HS-5 (cell line): ENCODE measurements around the gene CHST9.
"Not testable (repeated sequence)": the region's sequence is repeated elsewhere in the genome, so short reads cannot be mapped to it uniquely, and the experiment has no call there.

Source experiments
- DNase-seq: peaks from one replicate; pipeline ENCODE4 v3.0.0-alpha.2; 2012; ENCODE audit warnings: low read depth

Gene CHST9, protein sequence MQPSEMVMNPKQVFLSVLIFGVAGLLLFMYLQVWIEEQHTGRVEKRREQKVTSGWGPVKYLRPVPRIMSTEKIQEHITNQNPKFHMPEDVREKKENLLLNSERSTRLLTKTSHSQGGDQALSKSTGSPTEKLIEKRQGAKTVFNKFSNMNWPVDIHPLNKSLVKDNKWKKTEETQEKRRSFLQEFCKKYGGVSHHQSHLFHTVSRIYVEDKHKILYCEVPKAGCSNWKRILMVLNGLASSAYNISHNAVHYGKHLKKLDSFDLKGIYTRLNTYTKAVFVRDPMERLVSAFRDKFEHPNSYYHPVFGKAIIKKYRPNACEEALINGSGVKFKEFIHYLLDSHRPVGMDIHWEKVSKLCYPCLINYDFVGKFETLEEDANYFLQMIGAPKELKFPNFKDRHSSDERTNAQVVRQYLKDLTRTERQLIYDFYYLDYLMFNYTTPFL

DNA sequence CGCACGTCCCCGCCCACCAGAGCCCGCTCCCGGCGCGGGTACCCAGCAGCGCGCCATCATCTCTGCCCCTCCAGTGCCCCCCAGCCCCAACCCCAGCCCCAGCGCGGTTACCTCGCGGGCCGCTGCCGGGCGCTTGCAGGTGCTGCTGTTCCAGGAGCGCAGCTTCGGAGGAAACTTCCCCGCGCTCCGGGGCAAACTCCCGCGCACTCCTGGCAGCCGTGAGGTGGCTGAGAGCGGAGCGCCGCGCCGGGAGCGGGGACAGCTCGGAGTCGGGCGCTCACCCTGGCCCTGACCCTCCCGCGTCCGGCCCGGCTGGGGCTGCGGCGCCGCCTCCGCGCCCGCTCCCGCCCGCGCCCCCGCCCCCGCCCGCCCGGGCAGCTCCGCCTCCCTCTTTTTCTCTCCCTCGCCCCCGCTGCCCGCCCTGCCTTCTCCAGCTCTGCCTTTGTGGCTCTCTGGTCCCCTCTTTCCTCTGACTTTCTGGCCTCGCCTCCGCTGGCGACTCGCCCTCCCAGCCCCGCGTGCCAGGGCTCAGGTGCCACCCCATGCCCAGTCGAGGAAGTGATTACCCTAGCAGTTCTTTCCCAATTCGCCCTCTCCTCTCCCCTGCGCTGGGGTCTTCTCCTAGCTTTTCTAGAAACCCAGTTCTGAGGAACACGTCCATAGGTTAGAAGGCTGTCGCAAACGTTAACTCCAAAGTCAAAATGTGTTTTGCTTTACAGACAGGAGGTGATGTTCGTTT, at the start of gene CHST9:
Gene CHST9, minus strand, starts transcription at position 284 of the 739 bp plus-strand sequence. CDS start 42,499 bp downstream, outside the sequence.
- no peak for DNase-seq

DNA sequence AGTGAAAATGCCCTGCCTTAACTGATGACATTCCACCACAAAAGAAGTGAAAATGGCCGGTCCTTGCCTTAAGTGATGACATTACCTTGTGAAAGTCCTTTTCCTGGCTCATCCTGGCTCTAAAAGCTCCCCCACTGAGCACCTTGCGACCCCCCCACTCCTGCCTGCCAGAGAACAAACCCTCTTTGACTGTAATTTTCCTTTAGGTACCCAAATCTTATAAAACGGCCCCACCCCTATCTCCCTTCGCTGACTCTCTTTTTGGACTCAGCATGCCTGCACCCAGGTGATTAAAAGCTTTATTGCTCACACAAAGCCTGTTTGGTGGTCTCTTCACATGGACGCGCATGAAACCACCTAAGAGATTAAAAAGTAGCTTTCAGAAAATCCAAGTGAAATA, 47.2 kb upstream of the CHST9 start:
- DNase-seq = not testable (repeated sequence)

DNA sequence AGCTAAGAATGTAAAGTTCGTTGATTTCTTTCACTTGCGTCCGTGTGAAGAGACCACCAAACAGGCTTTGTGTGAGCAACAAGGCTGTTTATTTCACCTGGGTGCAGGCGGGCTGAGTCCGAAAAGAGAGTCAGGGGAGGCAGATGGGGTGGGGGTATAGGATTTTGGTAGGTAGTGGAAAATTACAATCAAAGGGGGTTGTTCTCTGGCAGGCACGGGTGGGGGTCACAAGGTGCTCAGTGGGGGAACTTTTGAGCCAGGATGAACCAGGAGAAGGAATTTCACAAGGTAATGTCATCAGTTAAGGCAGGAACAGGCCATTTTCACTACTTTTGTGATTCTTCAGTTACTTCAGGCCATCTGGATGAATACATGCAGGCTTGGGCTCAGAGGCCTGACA, 46.6 kb upstream of the CHST9 start:
- DNase-seq = not testable (repeated sequence)

DNA sequence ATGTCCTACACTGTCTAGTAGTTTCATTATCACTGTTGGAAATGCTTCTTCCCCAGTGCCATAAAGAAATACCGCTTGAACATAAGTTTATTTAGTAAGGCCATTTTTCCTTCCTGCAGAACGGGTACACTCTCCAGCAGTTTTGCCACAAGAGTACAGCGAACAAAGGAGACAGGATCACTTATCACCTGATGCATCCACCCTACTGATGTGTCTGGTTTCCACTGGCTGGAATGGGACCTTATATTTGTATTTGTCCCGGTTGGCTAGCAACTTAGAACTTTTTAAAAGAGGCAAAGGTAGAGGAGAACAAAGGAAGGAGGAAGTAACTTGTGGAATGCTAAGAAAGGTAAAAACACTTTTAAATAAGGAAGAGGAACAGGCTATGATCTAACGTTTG, 46.1 kb upstream of the CHST9 start:
- not testable (repeated sequence) for DNase-seq

DNA sequence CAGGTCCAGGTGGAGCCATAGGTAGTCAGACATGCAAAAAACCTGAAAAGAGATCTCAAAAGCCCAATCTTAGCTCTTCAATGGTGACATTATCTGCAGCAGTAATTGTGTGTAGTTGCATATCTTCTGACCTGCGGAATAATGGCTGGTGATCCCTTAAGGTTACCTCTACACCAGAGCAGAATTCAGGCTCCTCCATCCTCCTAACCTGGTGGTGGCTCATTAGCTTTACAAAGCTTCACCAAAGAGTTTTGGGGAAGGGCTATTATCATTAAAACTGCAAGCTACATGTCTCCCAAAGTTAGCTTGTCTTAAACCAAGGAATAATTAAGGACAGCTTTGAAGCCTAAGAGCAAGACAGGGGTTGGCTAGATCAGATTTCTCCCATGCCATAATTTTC, 42.6 kb upstream of the CHST9 start:
- DNase-seq = no peak

DNA sequence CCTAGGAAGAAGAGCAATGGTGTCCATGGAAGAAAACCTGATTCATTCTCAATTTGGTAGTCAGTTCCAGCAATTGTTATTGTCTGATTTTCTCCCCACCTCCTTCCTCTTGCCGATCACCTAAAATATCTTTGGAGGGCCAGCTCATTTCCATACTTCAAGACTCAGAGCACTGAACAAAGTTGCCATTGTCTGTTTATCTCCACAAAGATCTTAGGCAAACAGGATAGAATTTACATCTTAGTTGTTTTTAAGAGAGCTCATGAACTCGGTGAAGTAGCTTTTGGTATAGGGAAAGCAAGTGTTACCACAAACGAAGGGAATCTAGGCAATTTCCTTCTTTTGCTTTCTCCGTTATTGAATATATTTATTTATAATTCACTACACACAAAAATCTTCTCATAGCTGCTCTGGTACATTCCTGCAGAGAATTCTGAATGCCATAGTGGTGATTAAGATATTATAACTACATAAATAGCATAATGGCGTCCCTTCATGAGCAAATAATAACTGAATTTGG, 41.5 kb upstream of the CHST9 start:
- DNase-seq = no peak

DNA sequence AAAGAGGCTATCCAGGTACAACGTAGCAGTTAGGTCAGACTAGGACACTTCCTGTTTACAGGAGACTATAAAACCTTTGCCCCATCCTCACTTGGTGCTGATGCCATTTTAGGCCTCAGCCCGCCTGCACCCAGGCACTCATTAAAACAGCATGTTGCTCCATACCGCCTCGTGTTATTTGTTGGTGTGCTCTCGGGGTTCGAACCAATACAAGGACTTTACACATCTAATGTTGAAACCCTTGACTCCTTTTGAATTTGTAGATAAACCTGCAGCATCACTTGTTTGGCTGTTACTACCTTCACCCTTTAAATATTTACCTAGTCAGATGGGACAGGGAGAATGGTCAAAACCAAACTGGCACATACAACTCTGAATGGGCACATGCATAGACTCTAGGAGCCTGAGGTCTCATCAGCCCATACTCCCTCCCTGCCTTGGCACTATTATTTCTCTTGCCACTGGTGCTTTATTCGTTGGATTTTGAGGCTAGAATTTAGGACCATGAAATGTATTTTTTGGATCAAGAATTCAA, 40.9 kb upstream of the CHST9 start:
- no peak for DNase-seq

DNA sequence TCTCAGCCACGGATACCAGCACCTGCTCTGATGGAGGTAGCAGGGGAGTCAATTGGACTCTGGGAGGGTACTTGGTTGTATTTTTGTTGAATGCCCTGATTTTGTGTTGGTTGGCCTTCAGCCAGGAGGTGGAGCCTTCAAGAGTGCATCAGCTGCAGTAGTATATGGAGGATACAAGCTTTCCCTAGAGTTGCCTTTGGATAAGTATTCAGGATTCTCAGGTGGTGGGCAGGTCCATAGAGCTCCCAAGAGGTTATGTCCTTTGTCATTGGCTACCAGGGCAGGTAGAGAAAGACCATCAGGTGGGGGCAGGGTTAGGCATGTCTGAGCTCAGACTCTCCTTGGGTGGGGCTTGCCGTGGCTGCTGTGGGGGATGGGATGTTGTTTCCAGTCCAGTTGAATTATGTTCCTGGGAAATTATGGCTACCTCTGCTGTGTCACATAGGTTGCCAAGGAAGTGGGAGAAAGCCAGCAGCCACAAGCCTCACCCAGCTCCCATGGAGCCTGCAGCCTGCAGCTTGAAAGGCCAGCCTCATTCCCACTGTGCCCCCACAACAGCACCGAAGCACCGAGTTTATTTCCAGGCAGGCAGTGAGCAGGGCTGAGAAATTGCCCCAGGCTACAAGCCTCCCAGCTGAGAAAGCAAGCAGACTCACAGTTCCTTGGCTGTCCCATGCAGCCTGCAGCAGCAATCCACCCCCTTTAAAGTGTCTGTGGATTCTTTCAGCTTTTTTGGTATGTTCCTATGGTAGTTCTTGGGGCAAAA, 38.6 kb upstream of the CHST9 start:
- DNase-seq = no peak

DNA sequence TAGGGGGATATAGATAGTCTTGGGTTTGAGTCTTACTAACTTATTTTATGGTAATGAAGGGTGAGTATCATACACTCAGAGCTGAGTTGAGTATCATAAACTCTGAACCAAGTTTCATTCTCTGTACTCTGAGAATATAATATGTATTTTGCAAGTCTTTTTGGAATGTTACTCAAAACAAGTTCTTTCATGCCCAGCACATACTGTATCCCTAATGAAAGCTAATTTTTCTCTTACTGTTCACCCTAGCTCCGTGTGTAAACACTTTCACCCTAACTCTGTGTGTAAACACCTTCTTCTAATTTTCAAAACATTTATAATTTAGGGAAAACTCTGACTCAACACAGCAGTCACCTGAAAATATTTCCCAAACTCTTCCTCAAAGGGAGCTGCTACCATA, 29.7 kb upstream of the CHST9 start:
- no peak for DNase-seq

DNA sequence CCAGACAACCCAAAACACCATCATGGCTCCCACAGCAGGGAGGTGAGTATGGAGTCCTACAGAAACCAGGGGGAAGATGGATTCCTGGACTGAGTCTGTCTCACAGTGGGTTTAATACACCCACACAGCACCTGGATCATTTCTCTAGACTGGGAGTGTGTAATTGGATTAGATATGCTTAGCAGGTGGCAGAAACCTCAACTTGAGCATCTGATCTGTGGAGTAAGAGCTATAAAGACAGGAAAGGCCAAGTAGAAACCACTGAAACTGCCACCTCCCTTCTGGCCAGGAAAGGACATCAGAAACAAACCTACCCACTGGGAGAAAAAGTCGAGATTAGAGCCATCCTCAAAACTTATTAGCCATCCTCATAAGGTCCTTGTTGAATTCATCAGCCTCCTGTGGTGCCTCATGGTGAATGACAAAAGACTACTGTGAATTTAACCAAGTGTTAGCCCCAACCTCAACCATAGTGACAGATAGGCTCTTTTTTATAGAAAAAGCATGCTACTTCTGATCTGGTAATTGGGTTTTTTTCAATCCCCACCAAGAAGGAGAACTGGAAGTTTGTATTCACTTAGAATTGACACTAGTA, 28.1 kb upstream of the CHST9 start:
- DNase-seq = no peak

DNA sequence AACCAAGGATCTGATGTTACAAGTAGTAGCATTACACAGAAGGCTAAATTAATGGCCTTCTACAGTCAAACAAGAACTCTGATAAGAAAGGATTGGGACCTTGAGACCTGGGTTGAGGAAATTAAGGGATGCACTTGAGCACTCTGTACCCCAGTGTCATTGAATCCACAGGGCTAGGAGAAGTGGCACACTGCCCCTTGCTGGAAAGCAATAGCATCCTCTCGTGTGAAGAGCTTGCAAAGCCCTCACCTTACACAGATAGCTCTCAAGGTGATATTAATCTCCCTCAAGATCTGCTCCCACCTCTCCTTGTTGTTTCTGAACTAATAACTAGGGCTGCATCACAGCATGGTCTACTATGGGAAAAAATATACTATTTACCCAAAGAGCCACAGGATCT, 26.5 kb upstream of the CHST9 start:
- DNase-seq = no peak

DNA sequence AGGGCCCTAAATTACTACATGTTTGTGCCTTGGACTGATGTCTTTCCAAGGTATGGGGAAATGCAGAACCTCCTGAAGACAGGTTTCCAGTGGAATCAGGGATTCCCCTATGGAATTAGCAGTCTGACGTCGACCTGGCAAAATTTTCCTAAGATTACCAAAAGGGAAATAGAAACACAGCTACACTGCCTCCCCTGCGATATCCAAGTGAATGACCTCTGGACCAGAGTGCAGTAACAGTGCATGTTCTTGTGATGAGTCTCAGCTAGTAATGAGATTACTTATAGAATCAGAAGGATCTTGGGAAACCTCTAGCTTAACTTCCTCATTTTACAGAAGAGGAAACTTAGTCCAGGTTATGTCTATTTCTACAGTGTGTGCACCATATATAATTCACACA, 21.3 kb upstream of the CHST9 start:
- peak; percentile 29 for DNase-seq

DNA sequence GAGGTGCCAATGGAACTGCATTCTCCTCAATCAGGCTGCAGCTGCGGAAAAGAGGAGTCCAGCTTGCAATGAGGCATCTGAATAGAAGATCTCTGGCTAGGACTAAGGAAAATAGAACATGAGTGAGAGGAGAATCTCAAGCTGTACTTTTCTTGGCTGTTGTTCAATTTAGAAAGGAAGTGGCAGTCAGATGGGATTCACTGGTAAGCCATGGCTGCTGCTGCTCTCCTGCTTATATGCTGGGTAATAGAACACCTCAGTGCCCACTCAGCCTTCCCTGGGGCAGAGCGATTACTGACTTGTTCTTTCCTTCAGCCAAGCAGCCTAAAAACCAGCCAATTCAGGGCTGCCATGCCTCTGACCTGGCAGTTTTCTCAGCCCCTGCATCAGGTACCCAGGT, 17.6 kb upstream of the CHST9 start:
- no peak for DNase-seq

DNA sequence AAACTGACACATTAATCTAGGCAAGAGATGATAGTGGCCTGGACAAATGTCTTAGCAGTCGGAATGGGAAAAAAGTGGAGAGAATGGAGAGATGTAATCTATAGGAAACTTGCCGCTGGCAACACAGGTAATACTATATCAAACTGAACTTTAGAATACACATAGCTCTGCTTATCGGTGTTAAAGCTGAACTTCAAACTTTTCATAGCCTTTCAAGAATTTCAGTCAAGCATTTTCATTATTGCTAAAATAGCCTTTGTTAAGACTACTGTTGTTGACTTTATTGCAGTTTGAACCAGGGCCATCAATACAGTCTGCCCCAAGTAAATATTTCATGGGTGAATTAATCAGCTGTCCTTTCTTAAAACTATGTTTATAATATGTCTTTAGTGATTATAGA, 12.9 kb upstream of the CHST9 start:
- no peak for DNase-seq

DNA sequence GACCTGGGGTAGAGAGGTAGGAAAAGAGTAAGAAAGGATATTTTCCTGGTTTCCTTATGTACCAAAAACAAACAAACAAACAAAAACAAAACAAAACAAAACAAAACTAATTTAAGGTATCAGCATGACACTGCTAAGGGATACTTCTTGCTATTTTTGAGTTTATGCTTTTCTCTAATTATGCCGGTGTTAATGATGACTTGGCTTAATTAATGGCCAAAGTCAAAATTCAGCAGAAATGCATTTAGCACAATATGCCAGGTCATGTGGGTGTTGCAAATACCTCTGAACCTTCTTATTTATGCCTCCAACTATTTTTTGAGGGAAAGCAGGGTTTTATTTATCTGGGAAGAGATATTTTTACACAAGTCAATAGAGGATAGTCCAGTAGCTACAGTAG, 3.2 kb upstream of the CHST9 start:
- DNase-seq = no peak

DNA sequence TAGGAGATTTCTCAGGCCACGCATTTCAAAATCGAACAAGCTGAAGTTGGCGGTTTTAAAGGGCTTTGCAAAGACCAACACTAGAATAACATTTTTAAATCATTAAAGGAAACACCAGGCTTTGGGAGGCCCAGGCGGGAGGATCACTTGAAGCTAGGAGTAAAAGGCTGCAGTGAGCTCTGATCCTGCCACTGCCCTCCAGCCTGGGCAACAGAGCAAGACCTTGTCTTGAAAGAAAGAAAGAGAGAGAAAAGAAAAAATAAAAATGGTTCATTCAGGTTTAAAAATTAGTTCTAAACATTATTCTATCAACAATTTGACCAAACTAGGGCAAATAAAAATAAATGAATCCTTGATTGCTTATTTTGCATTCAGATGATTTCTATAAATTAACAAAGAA, 789 bp upstream of the CHST9 start:
- no peak for DNase-seq

DNA sequence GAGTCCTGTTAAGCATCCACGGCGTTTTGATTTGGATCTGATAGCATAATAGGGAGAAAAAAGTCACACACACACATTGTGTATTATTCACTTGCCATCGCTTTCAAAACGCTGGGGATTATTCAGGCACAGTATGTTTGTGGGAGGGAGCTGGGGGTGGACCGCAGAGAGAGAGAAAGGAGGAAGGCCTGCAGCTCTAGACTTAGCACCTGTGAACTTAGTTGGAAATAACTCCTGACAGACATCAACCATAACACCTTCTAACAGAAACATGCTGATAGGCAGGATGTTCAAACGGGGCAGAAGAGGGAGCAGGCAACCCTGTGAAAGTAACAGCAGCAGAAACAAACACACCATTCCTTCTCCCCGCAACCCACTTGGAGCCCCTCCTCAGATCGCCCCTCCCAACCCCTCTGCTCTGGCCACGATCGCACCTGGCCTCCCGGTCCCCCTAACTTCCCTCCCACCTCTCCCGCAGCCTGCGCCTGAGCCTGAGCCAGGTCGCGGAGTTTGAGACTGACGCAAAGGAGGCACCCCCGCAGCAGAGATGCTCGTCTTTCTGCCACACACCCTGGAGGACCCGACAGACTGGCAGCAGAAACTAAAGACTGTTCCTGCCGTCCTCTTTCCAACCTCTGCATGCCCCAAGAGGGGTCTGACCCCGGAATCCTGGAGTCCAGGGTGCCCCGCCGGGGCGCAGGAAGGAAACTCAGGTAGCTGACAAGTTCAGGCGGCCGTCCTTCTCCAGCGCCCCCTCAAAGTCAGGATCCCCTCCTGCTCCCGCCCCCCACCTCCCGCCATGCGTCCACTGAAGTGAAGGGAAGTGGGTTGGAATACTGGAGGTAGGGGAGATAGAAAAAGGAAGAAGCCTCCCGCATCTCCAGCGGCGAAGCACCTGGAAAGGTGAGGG, 738 bp downstream of the CHST9 start:
- no peak for DNase-seq

DNA sequence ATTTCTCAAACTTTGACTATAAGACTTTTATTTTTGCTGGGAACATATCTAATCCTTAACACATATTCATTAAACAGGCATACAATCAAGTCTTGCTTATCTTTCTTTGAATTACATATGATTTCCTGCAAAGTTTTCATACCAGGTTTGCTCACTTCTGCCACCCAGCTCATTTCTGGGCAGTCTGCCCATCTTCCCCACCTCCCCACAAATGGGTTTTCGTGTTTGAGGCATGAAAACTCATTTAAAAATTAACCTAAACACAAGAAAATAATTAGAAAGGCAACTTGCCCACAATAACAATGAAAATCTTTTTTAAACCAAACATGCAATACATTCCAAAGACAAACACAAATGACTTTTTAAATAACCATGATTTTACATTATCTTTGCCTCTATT, 3.4 kb downstream of the CHST9 start:
- no peak for DNase-seq

DNA sequence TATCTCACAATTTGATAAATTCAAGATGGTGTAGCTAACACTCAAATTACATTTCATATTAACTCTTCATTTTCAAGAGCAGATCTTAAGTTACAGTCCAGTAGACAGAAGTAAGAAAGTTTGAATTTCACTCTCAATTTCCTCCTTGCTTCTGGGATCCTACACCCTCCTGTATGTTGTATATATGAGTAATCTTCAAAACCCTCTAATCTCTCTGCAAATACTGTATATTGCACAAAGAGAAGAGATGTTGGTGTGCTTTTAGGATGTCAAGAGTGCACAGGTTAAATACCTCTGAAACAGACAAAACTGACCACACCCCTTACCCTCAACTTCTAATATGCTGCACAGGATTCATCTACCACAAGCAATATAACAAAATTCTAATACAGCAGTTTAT, 6.7 kb downstream of the CHST9 start:
- DNase-seq = no peak

DNA sequence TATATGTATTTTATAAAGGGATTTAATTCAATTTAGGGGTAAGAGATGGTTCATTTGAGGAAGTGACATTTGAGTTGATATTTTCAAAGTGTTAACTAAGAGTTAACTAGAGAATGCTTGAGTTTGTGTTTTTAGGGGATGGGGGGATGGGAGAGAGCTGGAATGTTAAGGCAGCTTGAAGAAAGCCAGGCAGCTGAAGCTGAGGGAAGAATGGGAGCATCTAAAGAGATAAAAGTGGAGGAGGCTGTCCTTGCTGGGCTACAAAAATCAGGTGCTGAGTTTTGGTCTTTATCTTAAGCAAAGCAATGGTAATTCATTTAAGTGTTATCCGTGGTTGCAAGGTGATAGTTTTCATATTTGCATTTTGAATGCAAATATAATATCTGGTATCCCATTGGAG, 9.2 kb downstream of the CHST9 start:
- no peak for DNase-seq

DNA sequence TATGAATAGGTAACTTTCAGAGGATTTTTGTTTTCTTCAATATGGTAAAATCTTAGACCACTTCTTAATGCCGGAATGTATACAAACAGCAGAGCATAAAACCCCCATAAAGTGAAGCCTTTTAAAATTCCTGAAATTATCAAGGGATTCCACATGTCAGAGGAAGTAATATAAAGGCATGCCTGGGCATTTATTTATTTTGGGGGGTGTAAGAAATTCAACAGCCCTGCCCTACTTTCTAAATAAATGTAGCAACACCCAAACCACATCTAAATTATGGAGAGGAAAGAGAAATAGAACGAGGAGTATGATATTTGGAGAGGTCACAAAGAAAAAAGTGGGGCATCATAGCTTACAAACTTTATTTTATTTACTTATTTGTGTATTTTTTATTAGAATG, 9.9 kb downstream of the CHST9 start:
- no peak for DNase-seq
